Astrocyte (in vitro differentiated cells and primary cell): ENCODE data around the gene ATP9A.

Experiments used
- EZH2 ChIP-seq: IDR thresholded peaks from 2 replicates; pipeline ENCODE4 v1.6.1; 2012; ENCODE audit warnings: mild to moderate bottlenecking, low read length, inconsistent platforms; ENCODE audit not compliant: insufficient read depth
- TF ChIP-seq, protein P1 (sequence below): IDR thresholded peaks from 2 replicates; pipeline ENCODE4 v1.5.1; 2011; ENCODE audit warnings: low read depth, mild to moderate bottlenecking, inconsistent platforms, low read length, moderate library complexity; ENCODE audit not compliant: insufficient read depth

DNA sequence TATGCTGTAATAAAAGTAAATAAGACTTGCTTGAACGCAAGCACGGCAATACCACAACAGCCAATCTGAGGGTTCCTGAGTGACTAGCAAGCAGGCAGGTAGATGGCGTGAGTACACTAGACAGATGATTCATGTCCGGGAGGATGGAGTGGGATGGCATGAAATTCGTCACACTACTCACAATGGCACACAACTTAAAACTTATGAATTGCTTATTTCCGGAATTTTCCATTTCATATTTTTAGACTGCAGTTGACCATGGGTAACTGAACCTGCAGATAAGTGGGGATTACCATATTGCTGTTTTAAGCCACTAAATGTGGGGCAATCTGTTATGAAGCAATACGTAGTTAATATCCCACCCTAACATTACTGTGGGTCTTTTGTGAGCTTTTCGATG, 132.1 kb downstream of the ATP9A start:
- TF ChIP-seq, protein P1, sequence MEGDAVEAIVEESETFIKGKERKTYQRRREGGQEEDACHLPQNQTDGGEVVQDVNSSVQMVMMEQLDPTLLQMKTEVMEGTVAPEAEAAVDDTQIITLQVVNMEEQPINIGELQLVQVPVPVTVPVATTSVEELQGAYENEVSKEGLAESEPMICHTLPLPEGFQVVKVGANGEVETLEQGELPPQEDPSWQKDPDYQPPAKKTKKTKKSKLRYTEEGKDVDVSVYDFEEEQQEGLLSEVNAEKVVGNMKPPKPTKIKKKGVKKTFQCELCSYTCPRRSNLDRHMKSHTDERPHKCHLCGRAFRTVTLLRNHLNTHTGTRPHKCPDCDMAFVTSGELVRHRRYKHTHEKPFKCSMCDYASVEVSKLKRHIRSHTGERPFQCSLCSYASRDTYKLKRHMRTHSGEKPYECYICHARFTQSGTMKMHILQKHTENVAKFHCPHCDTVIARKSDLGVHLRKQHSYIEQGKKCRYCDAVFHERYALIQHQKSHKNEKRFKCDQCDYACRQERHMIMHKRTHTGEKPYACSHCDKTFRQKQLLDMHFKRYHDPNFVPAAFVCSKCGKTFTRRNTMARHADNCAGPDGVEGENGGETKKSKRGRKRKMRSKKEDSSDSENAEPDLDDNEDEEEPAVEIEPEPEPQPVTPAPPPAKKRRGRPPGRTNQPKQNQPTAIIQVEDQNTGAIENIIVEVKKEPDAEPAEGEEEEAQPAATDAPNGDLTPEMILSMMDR: no peak
- no peak for TF ChIP-seq EZH2
